Measurements from ENCODE around the gene STX17.
"Not testable (repeated sequence)": the region's sequence is repeated elsewhere in the genome, so short reads cannot be mapped to it uniquely, and the experiment has no call there.

Gene STX17

DNA sequence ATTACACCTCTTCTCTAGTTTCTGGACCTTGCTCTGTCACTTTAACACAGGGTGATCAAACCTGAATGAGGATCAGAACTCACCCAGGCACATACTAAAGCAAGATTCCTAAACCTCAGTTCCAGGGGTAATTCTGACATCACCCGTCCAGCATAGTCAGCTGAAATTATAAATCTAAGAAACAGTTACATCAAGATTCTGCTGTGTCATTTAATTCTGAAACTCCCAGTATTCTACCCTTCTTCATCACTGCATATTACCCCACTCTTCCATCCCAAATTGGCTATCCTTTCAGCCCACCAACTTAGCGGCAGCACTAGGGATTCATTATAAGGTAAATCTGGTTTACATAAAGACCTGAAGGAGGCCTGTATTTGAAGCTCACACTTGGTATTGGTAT, 64.0 kb downstream of the STX17 start:
- no peak for DNase-seq (ENCODE audit: low spot score)

GRCh38 chr9:99971410-99971809, 65.0 kb downstream of the STX17 start:
- DNase-seq (ENCODE audit: low spot score), result no peak

- DNase-seq (ENCODE audit: low spot score), result no peak
Measured at GRCh38 chr9:99973455-99973854, 67.0 kb downstream of the STX17 start.

- no peak for DNase-seq (ENCODE audit: low spot score)
Measured at GRCh38 chr9:99977033-99977792, 70.8 kb downstream of the STX17 start.

DNA sequence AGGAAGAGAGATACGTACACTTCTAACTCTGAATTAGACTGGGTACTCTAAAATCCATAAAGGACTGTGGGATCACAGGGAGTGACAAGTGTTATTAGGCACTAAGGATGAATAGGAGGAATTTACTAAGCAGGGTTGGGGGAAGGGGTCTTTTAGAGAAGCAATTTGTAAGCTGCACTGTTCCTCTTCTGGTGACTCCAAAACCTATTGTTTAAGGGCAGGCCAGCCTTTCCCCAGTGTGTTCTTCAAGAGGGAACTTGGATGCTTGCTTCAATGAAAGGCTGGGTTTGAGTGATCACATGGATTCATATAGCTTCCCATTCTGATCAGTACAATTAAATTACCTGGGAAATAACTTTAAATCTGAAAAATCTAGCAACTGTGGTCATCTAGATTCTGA, 71.8 kb downstream of the STX17 start:
- DNase-seq (ENCODE audit: low spot score), result no peak

- no peak for DNase-seq (ENCODE audit: low spot score)
Measured at GRCh38 chr9:99980598-99980997, 74.1 kb downstream of the STX17 start.

DNA sequence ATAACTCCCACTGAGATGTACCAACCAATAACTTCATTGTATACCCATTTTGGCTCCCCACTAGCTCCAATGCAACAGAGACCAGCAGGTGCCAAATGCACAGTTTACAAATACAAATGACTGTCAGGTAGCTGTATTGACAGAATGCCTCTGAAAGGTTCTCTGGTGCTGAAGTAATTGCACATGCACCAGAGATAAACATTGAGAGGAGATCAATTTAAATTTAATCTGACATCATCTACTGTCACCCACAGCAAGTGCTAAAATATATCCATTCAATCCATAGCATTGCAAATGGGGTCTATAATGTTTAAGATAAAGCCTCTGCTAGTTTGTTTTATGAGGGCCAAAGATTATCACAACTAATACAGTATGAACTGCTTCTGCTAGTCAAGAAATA, 80.2 kb downstream of the STX17 start:
- no peak for DNase-seq (ENCODE audit: low spot score)

- not testable (repeated sequence) for DNase-seq (ENCODE audit: low spot score)
Measured at GRCh38 chr9:99990508-99990907, 84.1 kb downstream of the STX17 start.

DNA sequence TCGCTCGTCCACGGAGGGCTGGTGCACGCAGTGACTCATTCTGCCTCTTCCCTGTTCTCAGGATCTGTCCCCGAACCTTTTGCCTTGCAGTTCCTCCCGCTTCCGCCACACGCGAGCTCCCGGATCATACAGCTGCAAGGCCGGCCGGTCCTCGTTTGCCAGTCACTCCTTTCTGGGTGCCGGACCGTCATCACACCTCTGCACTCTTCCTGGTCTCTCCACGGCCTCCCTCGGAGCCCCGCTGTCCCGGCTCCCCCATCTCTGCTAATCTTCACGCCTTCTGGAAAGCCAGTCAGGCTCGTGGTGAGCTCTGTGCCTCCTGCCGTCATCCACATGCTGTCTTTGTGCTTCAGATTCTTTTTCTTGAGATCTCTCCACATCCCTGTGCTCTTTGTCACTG, 91.8 kb downstream of the STX17 start:
- no peak for DNase-seq (ENCODE audit: low spot score)

- DNase-seq (ENCODE audit: low spot score), result no peak
Measured at GRCh38 chr9:99998866-99999265, 92.4 kb downstream of the STX17 start.

DNA sequence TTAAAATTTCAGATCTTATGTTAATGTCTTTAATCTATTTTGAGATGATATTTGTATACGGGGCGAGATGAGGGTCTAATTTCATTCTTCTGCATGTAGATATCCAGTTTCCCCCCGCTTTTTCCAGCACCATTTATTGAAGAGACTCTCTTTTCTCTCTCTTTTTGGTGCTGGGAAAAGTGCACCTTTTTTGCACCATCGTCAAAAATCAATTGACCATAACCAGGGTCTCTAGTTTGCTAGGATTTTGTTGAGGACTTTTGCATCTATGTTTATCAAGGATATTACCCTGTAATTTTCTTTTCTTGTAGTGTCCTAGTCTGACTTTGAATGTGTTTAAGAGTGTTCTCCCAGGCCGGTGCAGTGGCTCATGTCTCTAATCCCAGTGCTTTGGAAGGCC, 93.3 kb downstream of the STX17 start:
- no peak for DNase-seq (ENCODE audit: low spot score)

- peak; percentile 30 for DNase-seq (ENCODE audit: low spot score)
Measured at GRCh38 chr9:100011062-100011681, 104.7 kb downstream of the STX17 start.

DNA sequence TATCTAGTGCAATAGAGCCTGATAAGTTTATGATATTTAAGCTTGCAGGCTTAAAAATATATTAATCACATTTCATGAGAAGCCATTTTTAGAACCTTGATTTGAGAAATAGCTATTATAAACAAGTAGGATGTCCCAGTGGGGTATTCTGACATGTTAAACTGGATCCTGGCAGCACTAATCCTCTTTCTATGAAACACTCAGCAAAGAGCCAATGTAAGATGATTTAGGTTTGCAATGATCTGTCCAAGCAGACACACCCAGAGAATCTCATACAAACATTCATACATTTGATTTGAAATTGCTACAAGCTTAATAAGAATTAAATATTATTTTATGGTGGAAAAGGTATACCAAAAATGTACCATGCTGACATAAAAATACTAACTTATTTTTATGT, 105.8 kb downstream of the STX17 start:
- no peak for DNase-seq (ENCODE audit: low spot score)

DNA sequence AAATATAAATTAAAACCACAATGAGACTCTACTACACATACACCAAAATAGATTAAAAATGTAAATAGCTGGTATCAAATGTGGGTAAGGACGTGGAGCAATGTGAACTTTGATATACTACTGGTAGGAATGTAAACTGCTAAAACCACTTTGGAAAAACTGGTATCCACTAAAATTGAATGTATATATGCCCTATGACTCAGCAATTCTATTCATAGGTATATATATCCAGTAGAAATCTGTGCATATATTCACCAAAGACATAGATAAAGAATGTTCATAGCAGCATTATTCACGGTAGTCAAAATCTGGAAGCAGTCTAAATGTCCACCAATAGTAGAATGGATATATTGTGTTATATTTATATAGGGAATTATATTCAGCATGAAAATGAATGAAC, 107.1 kb downstream of the STX17 start:
- no peak for DNase-seq (ENCODE audit: low spot score)

DNA sequence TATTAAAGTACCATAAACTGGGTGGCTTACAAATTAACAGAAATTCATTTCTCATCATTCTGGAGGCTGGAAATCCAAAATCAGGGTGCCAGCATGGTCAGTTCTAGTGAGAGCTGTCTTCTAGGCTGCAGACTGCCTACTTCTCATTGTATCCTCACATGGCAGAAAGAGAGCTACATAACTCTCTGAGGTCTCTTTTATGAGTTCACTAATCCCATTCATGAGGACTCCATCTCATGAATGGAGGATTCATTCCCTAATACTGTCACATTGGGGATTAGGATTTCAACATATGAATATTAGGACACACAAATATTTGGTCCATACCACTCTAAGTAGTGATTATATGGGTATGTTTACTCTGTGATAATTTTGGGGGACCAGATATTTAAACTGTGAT, 108.4 kb downstream of the STX17 start:
- no peak for DNase-seq (ENCODE audit: low spot score)

- no peak for DNase-seq (ENCODE audit: low spot score)
Measured at GRCh38 chr9:100019541-100019940, 113.1 kb downstream of the STX17 start.

All from AG08396 (cell line).